Tibial nerve (tissue), 4 donors: ENCODE measurements around the gene CD302.

Experiments
- EP300 ChIP-seq, 2 donors: sonication (generic); formaldehyde crosslinking; IDR thresholded peaks; one replicate each; pipeline ENCODE4 v1.6.1; 2017; ENCODE audit warnings: antibody characterized with exemption in 2 of 2, mild to moderate bottlenecking in 1 of 2
- POLR2A ChIP-seq, 2 donors: fragments of 450-650 bp; IDR thresholded peaks; one replicate each; pipeline ENCODE4 v1.6.1; 2017; ENCODE audit warnings: antibody characterized with exemption in 2 of 2, mild to moderate bottlenecking in 2 of 2, moderate library complexity in 2 of 2
- TF ChIP-seq, protein P1 (sequence below), 5 experiments: fragments of 200-600 bp in 3 of 5; fragments of 450-650 bp in 2 of 5; sonication (generic) in 3 of 5; IDR thresholded peaks; one replicate each; pipeline ENCODE4 v1.5.1; 2016 to 2019; ENCODE audit warnings: antibody characterized with exemption in 5 of 5, mild to moderate bottlenecking in 3 of 5, moderate library complexity in 2 of 5

DNA sequence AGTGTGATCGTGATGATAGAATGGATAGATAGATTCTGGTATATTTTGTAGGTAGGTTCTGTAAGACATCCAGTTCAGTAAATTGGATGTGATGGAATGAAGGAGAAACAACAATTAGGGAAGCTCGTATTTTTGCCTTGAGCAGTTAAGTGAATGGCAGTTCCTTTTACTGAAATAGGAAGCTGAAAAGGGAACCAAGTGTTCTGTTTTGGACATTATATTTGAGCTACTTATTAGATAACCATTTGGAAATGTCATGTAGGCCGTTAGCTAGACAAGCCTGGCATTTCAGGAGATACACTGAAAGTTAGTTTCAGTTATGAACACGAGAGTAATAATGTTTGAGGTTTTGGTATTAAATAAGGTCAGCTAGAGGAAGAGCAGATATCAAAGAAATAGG, 44.2 kb downstream of the CD302 start:
- TF ChIP-seq, protein P1, sequence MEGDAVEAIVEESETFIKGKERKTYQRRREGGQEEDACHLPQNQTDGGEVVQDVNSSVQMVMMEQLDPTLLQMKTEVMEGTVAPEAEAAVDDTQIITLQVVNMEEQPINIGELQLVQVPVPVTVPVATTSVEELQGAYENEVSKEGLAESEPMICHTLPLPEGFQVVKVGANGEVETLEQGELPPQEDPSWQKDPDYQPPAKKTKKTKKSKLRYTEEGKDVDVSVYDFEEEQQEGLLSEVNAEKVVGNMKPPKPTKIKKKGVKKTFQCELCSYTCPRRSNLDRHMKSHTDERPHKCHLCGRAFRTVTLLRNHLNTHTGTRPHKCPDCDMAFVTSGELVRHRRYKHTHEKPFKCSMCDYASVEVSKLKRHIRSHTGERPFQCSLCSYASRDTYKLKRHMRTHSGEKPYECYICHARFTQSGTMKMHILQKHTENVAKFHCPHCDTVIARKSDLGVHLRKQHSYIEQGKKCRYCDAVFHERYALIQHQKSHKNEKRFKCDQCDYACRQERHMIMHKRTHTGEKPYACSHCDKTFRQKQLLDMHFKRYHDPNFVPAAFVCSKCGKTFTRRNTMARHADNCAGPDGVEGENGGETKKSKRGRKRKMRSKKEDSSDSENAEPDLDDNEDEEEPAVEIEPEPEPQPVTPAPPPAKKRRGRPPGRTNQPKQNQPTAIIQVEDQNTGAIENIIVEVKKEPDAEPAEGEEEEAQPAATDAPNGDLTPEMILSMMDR (IDR thresholded peaks at IDR 0.05), result no peak
- TF ChIP-seq POLR2A (IDR thresholded peaks at IDR 0.05) (no peak), EP300 (IDR thresholded peaks at IDR 0.05) (no peak)
